K562 (cell line): ENCODE results near the gene SEC23IP. TPM values are rescaled to one million over a fixed set of nuclear protein-coding genes. Genes with fewer than 3 reads are reported as not detected.
A peak's percentile ranks its signal among the peaks of the same experiment; 100 is the strongest.

Experiments
- ATAC-seq: fragments of 200-7000 bp; cut with Tn5 transposase; 3 replicates; pipeline ENCODE4 v1.9.1; 2020; ENCODE audit warnings: moderate library complexity
- Bru-seq: library from RNA; stranded (reverse); fragments of 400-500 nt; gene quantifications from one replicate; lab custom pipeline; 2021; lab: Mats Ljungman, UMichigan
- BruChase-seq, 2 experiments: library from RNA; stranded (reverse); fragments of 400-500 nt; gene quantifications; one replicate each; lab custom pipeline; 2021; lab: Mats Ljungman, UMichigan
- BruUV-seq: library from RNA; stranded (reverse); fragments of 400-500 nt; replicated peaks from 2 replicates; lab custom pipeline; 2021; lab: Mats Ljungman, UMichigan
- CTCF ChIA-PET: fragments of 300-600 bp; formaldehyde crosslinking; extraction: SDS; loops from one replicate; lab custom pipeline; 2021; ENCODE audit warnings: low intra/inter-chr PET ratio; lab: Yijun Ruan, JAX
- POLR2A ChIA-PET: fragments of 300-600, 350-650 bp; sonication (Branson Sonifier 250); formaldehyde crosslinking; extraction: SDS; loops from one replicate; lab custom pipeline; 2021; ENCODE audit warnings: antibody characterized with exemption, inconsistent platforms; lab: Yijun Ruan, JAX
- DNase-seq, 4 experiments: peaks; one replicate each; pipeline versions ENCODE4 v3.0.0 to v3.0.0-alpha.2; 2011 to 2018; ENCODE audit warnings: low spot score in 3 of 4, mixed read lengths in 3 of 4; ENCODE audit errors: extremely low read depth in 1 of 4
- FAIRE-seq: peaks from 2 replicates; lab custom pipeline; 2011; peaks lifted over from hg19 to GRCh38; lab: Jason Lieb, UNC
- H2AFZ ChIP-seq: 2 replicates; pipeline ENCODE4 v1.6.0; 2011; ENCODE audit warnings: low read depth, low read length, control low read depth, inconsistent platforms
- H3K27ac ChIP-seq: fragments of 200-600 bp; 3 replicates; pipeline ENCODE4 v1.8.0; 2011; ENCODE audit warnings: low read depth, mild to moderate bottlenecking, control low read depth, inconsistent platforms, low read length, moderate library complexity, mixed read lengths; ENCODE audit errors: extremely low read depth
- H3K27me3 ChIP-seq, 2 experiments: fragments of 300-600 bp in 1 of 2; 2 replicates in 1 of 2; 3 replicates in 1 of 2; pipeline versions ENCODE4 v1.6.0 to v1.8.0; 2011; ENCODE audit warnings: inconsistent platforms in 2 of 2, low read length in 2 of 2, mild to moderate bottlenecking in 1 of 2, mixed read lengths in 1 of 2, moderate library complexity in 1 of 2; ENCODE audit not compliant: control insufficient read depth in 2 of 2, insufficient read depth in 2 of 2
- H3K36me3 ChIP-seq: fragments of 300-600 bp; 3 replicates; pipeline ENCODE4 v1.8.0; 2011; ENCODE audit warnings: mild to moderate bottlenecking, low read length, inconsistent platforms; ENCODE audit not compliant: control insufficient read depth, insufficient read depth
- H3K4me1 ChIP-seq, 2 experiments: fragments of 200-600 bp in 1 of 2; replicated peaks in 1 of 2; 2 replicates in 1 of 2; 3 replicates in 1 of 2; pipeline versions ENCODE4 v1.5.1 to v1.8.0; 2011; ENCODE audit warnings: inconsistent platforms in 2 of 2, low read length in 2 of 2, mild to moderate bottlenecking in 1 of 2, mixed read lengths in 1 of 2, moderate library complexity in 1 of 2; ENCODE audit not compliant: control insufficient read depth in 2 of 2, insufficient read depth in 2 of 2
- H3K4me2 ChIP-seq: 2 replicates; pipeline ENCODE4 v1.6.1; 2011; ENCODE audit warnings: low read length, control low read depth, inconsistent platforms, mixed read lengths; ENCODE audit not compliant: insufficient read depth
- H3K4me3 ChIP-seq: fragments of 200-600 bp; sonication (generic), shearing (Covaris generic); 2 replicates; pipeline ENCODE4 v1.5.1; 2016; ENCODE audit warnings: control low read depth, inconsistent platforms
- H3K79me2 ChIP-seq: fragments of 200-600 bp; 3 replicates; pipeline ENCODE4 v1.8.0; 2011; ENCODE audit warnings: low read length, inconsistent platforms; ENCODE audit not compliant: control insufficient read depth, insufficient read depth
- H3K9ac ChIP-seq, 2 experiments: 2 replicates each; pipeline versions ENCODE4 v1.6.0 to v1.6.1; 2011; ENCODE audit warnings: low read depth in 2 of 2, low read length in 2 of 2, control low read depth in 1 of 2, inconsistent platforms in 1 of 2, mild to moderate bottlenecking in 1 of 2, mixed read lengths in 1 of 2; ENCODE audit not compliant: insufficient read depth in 1 of 2
- H3K9me1 ChIP-seq: one replicate; pipeline ENCODE4 v1.6.0; 2011; ENCODE audit warnings: inconsistent platforms, mild to moderate bottlenecking, low read length, moderate library complexity; ENCODE audit not compliant: control insufficient read depth, insufficient read depth
- H3K9me3 ChIP-seq: replicated peaks from 2 replicates; pipeline ENCODE4 v1.5.1; 2011; ENCODE audit warnings: low read depth, low read length, inconsistent platforms; ENCODE audit not compliant: control insufficient read depth, insufficient read depth
- H4K20me1 ChIP-seq: replicated peaks from 2 replicates; pipeline ENCODE4 v1.6.1; 2011; ENCODE audit warnings: low read length, inconsistent platforms, mixed read lengths; ENCODE audit not compliant: control insufficient read depth, insufficient read depth
- BACH1 ChIP-seq: fragments of 200-800 bp; sonication (Bioruptor generic); IDR thresholded peaks from 2 replicates; pipeline ENCODE4 v1.6.1; 2016; ENCODE audit warnings: missing genetic modification characterization, missing compliant biosample characterization
- DACH1 ChIP-seq: fragments of 450-650 bp; IDR thresholded peaks from 2 replicates; pipeline ENCODE4 v1.6.1; 2018; ENCODE audit not compliant: partially characterized antibody
- DMBX1 ChIP-seq: fragments of 250-450 bp; sonication (Bioruptor Pico); IDR thresholded peaks from 2 replicates; pipeline ENCODE4 v1.8.0; 2022; ENCODE audit warnings: inconsistent platforms, mild to moderate bottlenecking, moderate library complexity, borderline replicate concordance
- ETV5 ChIP-seq: sonication (generic); formaldehyde crosslinking; IDR thresholded peaks from 2 replicates; pipeline ENCODE4 v1.4.0; 2020; ENCODE audit warnings: low read depth, mild to moderate bottlenecking, missing genetic modification reagents
- ETV6 ChIP-seq, 3 experiments: fragments of 150-350 bp in 1 of 3; sonication (generic) in 1 of 3; formaldehyde crosslinking in 1 of 3; IDR thresholded peaks; 2 replicates each; pipeline versions ENCODE4 v1.6.1 to v1.8.0; 2014 to 2022; ENCODE audit warnings: borderline replicate concordance in 2 of 3, low read depth in 2 of 3, antibody characterized with exemption in 1 of 3, low read length in 1 of 3, mild to moderate bottlenecking in 1 of 3, missing genetic modification reagents in 1 of 3
- FOXK2 ChIP-seq, 2 experiments: fragments of 450-650 bp; IDR thresholded peaks in 1 of 2; conservative IDR thresholded peaks in 1 of 2; 2 replicates each; pipeline ENCODE4 v1.6.1; 2016; ENCODE audit warnings: low read depth in 2 of 2, mild to moderate bottlenecking in 1 of 2
- MECOM ChIP-seq: fragments of 250-450 bp; sonication (Bioruptor Pico); IDR thresholded peaks from 2 replicates; pipeline ENCODE4 v1.8.0; 2022; ENCODE audit warnings: inconsistent platforms
- POLR2AphosphoS2 ChIP-seq: IDR thresholded peaks from 2 replicates; pipeline ENCODE4 v1.6.1; 2012; ENCODE audit warnings: low read length, improper control_type of control experiment
- TFAP4 ChIP-seq: sonication (generic); formaldehyde crosslinking; IDR thresholded peaks from 2 replicates; pipeline ENCODE4 v1.8.0; 2022; ENCODE audit warnings: missing genetic modification reagents, mild to moderate bottlenecking, moderate library complexity, borderline replicate concordance
- ZEB2 ChIP-seq: fragments of 450-650 bp; IDR thresholded peaks from 2 replicates; pipeline ENCODE4 v1.6.1; 2016
- ZNF583 ChIP-seq: fragments of 250-450 bp; sonication (Bioruptor Pico); IDR thresholded peaks from 2 replicates; pipeline ENCODE4 v1.4.0; 2020
- WGBS: fragments of 100-300 bp; shearing (Covaris generic); methylation state at CpG from one replicate; pipeline ENCODE4 v1.1.6; 2016; ENCODE audit warnings: low coverage, mixed read lengths; ENCODE audit not compliant: insufficient coverage; ENCODE audit errors: missing lambda C conversion rate; 5-methylcytosine and 5-hydroxymethylcytosine counted together
- in situ Hi-C: fragments of 300-500 bp; cut with MboI; formaldehyde crosslinking; loops from 4 replicates; pipeline ENCODE4 v1.15.0; 2018; ENCODE audit warnings: inconsistent platforms, mixed read lengths
- intact Hi-C: fragments of 100-400 bp; cut with micrococcal nuclease; formaldehyde crosslinking; loops from 2 replicates; pipeline ENCODE4 v1.14.2; 2022
- long read RNA-seq, 3 experiments: library from polyadenylated mRNA in 2 of 3; library from RNA in 1 of 3; unstranded in 2 of 3; stranded (forward) in 1 of 3; transcript quantifications; one replicate each; pipeline ENCODE4 v2.0.0, GENCODE V29; 2019 to 2022
- polyA minus RNA-seq, 3 experiments: library from RNA; depleted of rRNA, polyadenylated mRNA; stranded (reverse); fragments of >200 nt; gene quantifications; 2 replicates each; pipeline ENCODE4 v1.2.3, GENCODE V29; 2011
- polyA plus RNA-seq, 8 experiments: library from polyadenylated mRNA; depleted of rRNA in 4 of 8; stranded (reverse) in 5 of 8; unstranded in 3 of 8; fragments of >200 nt; fragmentation: Nextera tagmentation in 2 of 8; fragmentation: Illumina TruSeq in 1 of 8; extraction: Ambion mirVana in 2 of 8; extraction: Trizol in 1 of 8; gene quantifications; 2 replicates each; pipeline versions ENCODE4 v1.2.1 to v1.2.3, GENCODE V29; 2011 to 2014; ENCODE audit warnings: inconsistent platforms in 1 of 8, missing spikeins in 1 of 8
- total RNA-seq, 7 experiments: library from RNA; depleted of rRNA in 6 of 7; stranded (reverse); fragments of >200 nt in 6 of 7; fragmentation: Illumina TruSeq in 2 of 7; extraction: Trizol in 2 of 7; gene quantifications; 2 replicates each; pipeline versions ENCODE4 v1.2.1 to v1.2.3, GENCODE V29; 2011 to 2021; ENCODE audit warnings: low replicate concordance in 1 of 7
- TF ChIP-seq, protein P1 (sequence below): fragments of 200-800 bp; sonication (Bioruptor generic); IDR thresholded peaks from 2 replicates; pipeline ENCODE4 v1.6.1; 2017; ENCODE audit warnings: missing genetic modification characterization, missing compliant biosample characterization

SEC23IP gene
- total RNA-seq (2011; cell fraction: chromatin; rRNA removed; ENCODE audit: low replicate concordance): 46.0 and 79.1 TPM in 2 replicates
- 10.5 and 14.6 TPM in 2 replicates for total RNA-seq (2011; cell fraction: nucleolus; rRNA removed)
- total RNA-seq (2011; cell fraction: nucleoplasm; rRNA removed): 23.2 and 34.0 TPM in 2 replicates
- total RNA-seq (2014; rRNA removed) (23.2 and 25.1 TPM in 2 replicates), total RNA-seq (2014; rRNA removed; fragmentation: Illumina TruSeq; extraction: Trizol) (19.3 and 19.8 TPM in 2 replicates), total RNA-seq (2015; rRNA removed; fragmentation: Illumina TruSeq; extraction: Trizol) (17.4 and 18.4 TPM in 2 replicates), total RNA-seq (2021) (38.0 and 39.4 TPM in 2 replicates), polyA plus RNA-seq (2011; rRNA removed) (17.5 and 20.4 TPM in 2 replicates), polyA plus RNA-seq (2014; fragmentation: Illumina TruSeq; extraction: Trizol) (29.2 and 38.4 TPM in 2 replicates), polyA plus RNA-seq (2014; fragmentation: Nextera tagmentation; extraction: Ambion mirVana) (10 to 100 TPM; 15.8 to 24.6 TPM), polyA plus RNA-seq (2014; rRNA removed) (22.5 and 25.7 TPM in 2 replicates), polyA minus RNA-seq (2011; rRNA and poly(A)+ RNA removed) (73.5 and 78.5 TPM in 2 replicates), Bru-seq, nascent RNA (percentile 71 among the genes with signal in this experiment), BruChase-seq, experiment 1, labeled RNA remaining after a 2-hour chase (percentile 79 among the genes with signal in this experiment), BruChase-seq, experiment 2, labeled RNA remaining after a 6-hour chase (percentile 82 among the genes with signal in this experiment)
- polyA plus RNA-seq (2011; cell fraction: cytosol; rRNA removed): 23.3 and 24.7 TPM in 2 replicates
- polyA plus RNA-seq (2011; cell fraction: nucleus; rRNA removed): 29.9 and 30.3 TPM in 2 replicates
- 17.0 and 22.7 TPM in 2 replicates for polyA plus RNA-seq (2012)
- 22.1 and 25.6 TPM in 2 replicates for polyA minus RNA-seq (2011; cell fraction: cytosol; rRNA and poly(A)+ RNA removed)
- 10.9 and 32.5 TPM in 2 replicates for polyA minus RNA-seq (2011; cell fraction: nucleus; rRNA and poly(A)+ RNA removed)
- long read RNA-seq, experiment 1, full-length matches to known transcripts: 34 of 112 reads
- long read RNA-seq, experiment 1, partial matches to known transcripts: 49 of 112 reads
- long read RNA-seq, experiment 1, other reads (novel, unspliced or antisense): 29 of 112 reads
- long read RNA-seq, experiment 2, full-length matches to known transcripts: 1 of 14 reads
- long read RNA-seq, experiment 2, partial matches to known transcripts: 3 of 14 reads
- long read RNA-seq, experiment 2, other reads (novel, unspliced or antisense): 10 of 14 reads
- long read RNA-seq, experiment 3, partial matches to known transcripts: 13 of 18 reads
- long read RNA-seq, experiment 3, other reads (novel, unspliced or antisense): 5 of 18 reads

DNA sequence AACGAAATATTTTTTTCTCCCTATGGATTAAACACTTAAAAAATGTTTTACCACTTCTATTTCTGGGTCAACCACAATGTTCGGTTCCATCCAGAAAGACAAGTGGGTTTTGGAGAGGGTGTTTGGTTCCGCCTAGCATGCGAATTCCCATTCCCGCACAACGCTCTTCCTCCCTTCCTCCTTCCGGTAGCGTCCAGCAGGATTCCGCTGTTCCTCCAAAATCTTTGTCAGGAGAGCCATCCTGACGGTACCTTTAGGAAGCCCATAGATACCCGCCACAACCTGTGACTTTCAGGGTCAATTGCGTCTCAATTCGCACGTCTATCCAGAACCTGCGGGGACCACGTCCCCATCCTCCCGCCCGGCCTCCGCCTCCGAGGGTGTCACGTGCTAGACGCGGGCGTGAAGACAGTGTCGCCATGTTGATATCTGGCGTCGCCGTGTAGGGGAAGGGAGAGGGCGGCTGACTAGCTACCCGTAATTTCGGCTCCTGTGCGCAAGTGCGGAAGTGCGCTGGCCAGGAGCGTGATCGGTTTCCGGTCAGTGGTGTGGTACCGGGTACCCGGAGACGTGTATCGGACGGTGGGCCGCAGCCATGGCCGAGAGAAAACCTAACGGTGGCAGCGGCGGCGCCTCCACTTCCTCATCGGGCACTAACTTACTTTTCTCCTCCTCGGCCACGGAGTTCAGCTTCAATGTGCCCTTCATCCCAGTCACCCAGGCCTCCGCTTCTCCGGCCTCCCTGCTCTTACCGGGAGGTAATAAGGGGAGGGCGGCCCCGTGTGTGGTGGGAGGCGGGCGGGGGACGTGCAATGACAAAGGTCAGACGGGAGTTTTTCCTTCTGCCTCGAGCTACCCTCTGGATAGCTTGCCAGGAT is at the start of gene SEC23IP:
SEC23IP (plus strand) TSS at position 543 of the 878 bp plus-strand sequence; CDS start at position 596, 53 bp downstream.
- DNase-seq (peak; percentile 78 to 96 (median 86)), ATAC-seq (peak; percentile 99), FAIRE-seq (peak; percentile 97)
- ChIA-PET CTCF (no interaction called here), POLR2A (interaction anchor here (0.6 to 1.3 kb wide), 6 partner anchors 12 to 299 kb away, joined by 3 to 9 read pairs (median 4); partner anchors contain the start of gene MCMBP)
- Histone ChIP-seq H3K9ac (peak within 1 kb of the TSS; percentile 91 to 94), H3K79me2 (peaks cover 53% of the 10 kb centered on the region), H2AFZ (peak within 1 kb of the TSS; percentile 98), H3K4me3 (peak within 1 kb of the TSS; percentile 67), H3K4me1 (peaks cover 0 to 16% of the 10 kb centered on the region in 2 experiments; a peak in 3 of 5 replicates), H3K36me3 (peaks cover 30% of the 10 kb centered on the region), H3K27ac (peak within 1 kb of the TSS; percentile 73), H4K20me1 (peaks cover 6% of the 10 kb centered on the region; the same call in 1 of the 2 replicates), H3K9me3 (peaks cover 1% of the 10 kb centered on the region; the same call in 1 of the 2 replicates), H3K4me2 (peak within 1 kb of the TSS; percentile 93), H3K9me1 (no peaks in the 10 kb centered on the region), H3K27me3 (no peaks in the 10 kb centered on the region)
- in situ Hi-C loops (no loop called here), intact Hi-C loops (loop anchor here (2.0 kb wide), 1 partner anchor 20 kb away; the partner anchor contains the start of gene MCMBP)
- 2% methylated on average over 46 of the region's 61 CpGs for WGBS
- BruUV-seq: TSS peak; percentile 87
- TF ChIP-seq MECOM (CRISPR knock-in tag) (no peak), BACH1 (no peak), ETV5 (CRISPR knock-in tag) (no peak), TFAP4 (CRISPR knock-in tag) (peak; percentile 81), POLR2AphosphoS2 (no peak; the same call in 1 of the 2 replicates), DACH1 (no peak), DMBX1 (no peak), ZNF583 (no peak), FOXK2 (conservative IDR thresholded peaks at IDR 0.05 in 1 of 2, IDR thresholded peaks at IDR 0.05 in 1 of 2; ENCODE audit: low read depth in 2 of 2) (peak; percentile 94), ETV6 (IDR thresholded peaks at IDR 0.05; ENCODE audit: borderline replicate concordance in 1 of 2, low read depth in 2 of 2, low read length in 1 of 2) (no peak), ETV6 (CRISPR knock-in tag; IDR thresholded peaks at IDR 0.05; ENCODE audit: borderline replicate concordance) (no peak), ZEB2 (0 out of 2 replicates have a peak, but pooled peaks have one; percentile 17)
- TF ChIP-seq, protein P1, sequence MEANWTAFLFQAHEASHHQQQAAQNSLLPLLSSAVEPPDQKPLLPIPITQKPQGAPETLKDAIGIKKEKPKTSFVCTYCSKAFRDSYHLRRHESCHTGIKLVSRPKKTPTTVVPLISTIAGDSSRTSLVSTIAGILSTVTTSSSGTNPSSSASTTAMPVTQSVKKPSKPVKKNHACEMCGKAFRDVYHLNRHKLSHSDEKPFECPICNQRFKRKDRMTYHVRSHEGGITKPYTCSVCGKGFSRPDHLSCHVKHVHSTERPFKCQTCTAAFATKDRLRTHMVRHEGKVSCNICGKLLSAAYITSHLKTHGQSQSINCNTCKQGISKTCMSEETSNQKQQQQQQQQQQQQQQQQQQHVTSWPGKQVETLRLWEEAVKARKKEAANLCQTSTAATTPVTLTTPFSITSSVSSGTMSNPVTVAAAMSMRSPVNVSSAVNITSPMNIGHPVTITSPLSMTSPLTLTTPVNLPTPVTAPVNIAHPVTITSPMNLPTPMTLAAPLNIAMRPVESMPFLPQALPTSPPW (CRISPR knock-in tag): peak; percentile 79
